ENCODE data around the gene IGSF23.

DNA sequence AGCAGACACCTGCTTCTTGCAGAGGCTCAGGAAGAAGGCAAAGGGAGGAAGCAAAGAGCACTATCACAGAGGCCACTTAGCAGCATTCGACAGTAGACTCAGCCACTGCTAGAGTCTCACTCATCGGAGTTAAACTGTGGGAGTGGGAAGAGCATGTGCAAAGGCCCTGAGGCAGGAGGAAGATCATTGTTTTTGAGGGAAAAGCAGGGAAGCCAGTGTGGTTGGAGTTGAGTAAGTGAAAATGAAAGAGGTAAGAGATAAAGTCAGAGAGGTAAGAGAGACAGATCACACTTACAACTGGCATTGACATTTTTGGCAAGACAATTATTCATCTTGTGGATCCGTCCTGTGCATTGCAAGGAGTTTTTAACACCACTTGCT lies 42.8 kb upstream of the IGSF23 start:
- no peak for TF ChIP-seq CTCF (IDR thresholded peaks at IDR 0.05; ENCODE audit: low read length)
- TF ChIP-seq EZH2 (optimal IDR thresholded peaks at IDR 0.05; ENCODE audit: low read depth, low read length), result no peak
